ENCODE measurements around the gene CBX4. TPM values are rescaled to one million over a fixed set of nuclear protein-coding genes. Genes with fewer than 3 reads are reported as not detected.
A peak's percentile ranks its signal among the peaks of the same experiment; 100 is the strongest.

Gene CBX4
- total and polyA plus RNA-seq, 12 donors, result 9.4 to 38.2 (median 24.6) TPM

DNA sequence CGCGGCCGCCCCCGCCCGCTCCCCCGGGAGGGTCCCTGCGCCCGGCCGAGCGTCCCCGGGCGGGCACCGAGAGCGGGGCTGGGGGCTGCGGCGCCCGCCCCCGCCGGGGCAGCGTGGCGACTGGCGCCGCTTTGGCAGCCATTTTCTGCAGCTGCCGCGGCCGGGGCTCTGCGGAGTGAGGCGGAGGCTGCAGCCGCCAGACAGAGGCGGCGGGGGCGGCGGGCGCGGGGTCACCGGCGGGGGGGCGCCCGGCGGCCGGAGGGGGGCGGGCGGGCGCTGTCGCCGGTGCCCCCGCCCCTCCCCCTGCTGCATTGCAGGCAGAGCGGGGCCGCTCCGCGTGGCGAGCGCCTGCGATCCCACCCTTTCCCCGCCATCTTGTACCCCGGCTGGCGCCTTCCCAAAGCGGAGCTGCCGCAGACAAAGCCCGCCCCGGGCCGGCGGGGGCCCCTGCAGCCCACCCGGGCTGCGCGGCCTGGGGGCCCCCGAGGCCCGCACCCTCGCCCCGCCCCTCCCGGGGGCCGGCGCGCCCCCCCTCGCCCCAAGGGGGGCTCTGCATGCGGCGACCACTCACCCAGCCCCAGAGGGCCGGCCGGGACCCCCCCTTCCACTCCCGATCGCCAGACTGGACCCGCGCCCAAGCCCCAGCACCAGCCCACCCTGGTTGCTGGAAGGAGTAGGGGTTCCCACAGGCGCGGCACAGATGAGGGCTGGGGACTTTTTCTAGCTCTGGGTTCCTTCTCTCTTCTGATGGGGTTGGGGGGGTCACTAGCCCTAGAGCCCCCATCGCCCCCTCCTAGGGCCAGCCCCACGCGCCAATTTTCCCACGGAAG is 25.7 kb downstream of the CBX4 start:
- Histone ChIP-seq H3K27ac (no peak overlapping the region), H3K9me3 (no peaks in the 10 kb centered on the region), H3K36me3 (no peaks in the 10 kb centered on the region), H3K4me3 (peak overlapping the region in 9 of 10 donors; percentile 20 to 45 (median 34)), H3K27me3 (peaks cover 34 to 96% (median 78%) of the 10 kb centered on the region in 7 donors), H3K4me1 (peaks cover 20 to 59% (median 45%) of the 10 kb centered on the region in 9 donors)
- intact Hi-C loops (cut with DNase I), result loop anchor here in 2 of 10 donors (2.0 to 5.0 kb wide), 2 partner anchors 17 to 179 kb away; no protein-coding TSS in a partner anchor
- DNase-seq (no peak), ATAC-seq (no peak)
- TF ChIP-seq, protein P1, sequence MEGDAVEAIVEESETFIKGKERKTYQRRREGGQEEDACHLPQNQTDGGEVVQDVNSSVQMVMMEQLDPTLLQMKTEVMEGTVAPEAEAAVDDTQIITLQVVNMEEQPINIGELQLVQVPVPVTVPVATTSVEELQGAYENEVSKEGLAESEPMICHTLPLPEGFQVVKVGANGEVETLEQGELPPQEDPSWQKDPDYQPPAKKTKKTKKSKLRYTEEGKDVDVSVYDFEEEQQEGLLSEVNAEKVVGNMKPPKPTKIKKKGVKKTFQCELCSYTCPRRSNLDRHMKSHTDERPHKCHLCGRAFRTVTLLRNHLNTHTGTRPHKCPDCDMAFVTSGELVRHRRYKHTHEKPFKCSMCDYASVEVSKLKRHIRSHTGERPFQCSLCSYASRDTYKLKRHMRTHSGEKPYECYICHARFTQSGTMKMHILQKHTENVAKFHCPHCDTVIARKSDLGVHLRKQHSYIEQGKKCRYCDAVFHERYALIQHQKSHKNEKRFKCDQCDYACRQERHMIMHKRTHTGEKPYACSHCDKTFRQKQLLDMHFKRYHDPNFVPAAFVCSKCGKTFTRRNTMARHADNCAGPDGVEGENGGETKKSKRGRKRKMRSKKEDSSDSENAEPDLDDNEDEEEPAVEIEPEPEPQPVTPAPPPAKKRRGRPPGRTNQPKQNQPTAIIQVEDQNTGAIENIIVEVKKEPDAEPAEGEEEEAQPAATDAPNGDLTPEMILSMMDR (IDR thresholded peaks at IDR 0.05), result no peak
- WGBS, 2 donors, result 3 to 9% methylated on average over 30 to 89 of the region's 89 CpGs

DNA sequence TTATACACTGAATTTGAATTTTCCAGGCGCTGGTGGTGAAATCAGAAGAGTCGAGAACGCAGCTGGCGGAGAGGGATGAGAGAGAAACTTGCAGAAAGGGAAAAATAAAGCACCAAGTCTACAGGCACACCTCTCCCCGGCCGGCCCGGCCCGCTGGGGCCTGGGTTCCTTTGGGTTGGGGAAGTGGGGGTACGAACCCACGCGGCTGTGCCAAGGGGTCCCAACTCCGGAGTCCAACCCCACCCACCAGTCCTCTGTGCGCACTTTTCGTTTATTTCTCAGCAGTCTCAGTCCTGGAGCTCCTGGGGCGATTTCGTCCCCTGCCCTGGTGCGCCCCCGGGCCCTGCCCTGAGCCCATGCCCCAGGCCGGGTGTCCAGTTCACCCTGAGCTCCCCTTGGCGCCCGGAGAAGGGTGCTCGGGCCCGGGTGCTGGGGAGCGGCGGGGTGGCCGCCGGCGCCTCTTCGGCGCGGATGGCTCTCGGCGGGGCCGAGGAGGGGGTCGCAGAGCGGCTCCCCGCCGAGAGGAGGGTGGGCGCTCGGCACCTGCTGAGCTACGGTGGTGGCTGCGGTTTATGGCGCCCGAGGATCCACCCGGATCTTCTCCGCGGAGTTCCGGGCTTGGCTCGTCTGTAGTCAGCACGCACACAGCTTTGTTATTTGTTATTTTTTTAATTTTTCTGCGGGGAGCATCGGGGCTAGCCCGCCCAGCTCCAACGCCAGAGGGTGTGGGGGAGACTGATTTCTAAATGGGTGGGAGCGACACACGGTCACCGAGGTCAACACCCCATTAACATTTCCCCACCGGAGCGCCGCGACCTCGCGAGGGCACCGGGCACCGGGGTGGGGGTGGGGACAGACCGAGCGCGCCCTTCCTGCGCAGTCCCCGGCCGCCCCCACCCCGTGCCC is 26.6 kb downstream of the CBX4 start:
- no peaks in the 10 kb centered on the region for H3K36me3 ChIP-seq
- TF ChIP-seq, protein P1 (IDR thresholded peaks at IDR 0.05), result no peak
- peak overlapping the region in 9 of 10 donors; percentile 20 to 45 (median 34) for H3K4me3 ChIP-seq
- no peak for DNase-seq
- 16 to 29% methylated on average over 70 to 72 of the region's 72 CpGs for WGBS, 2 donors
- no peak overlapping the region for H3K27ac ChIP-seq
- no peak for ATAC-seq
- peaks cover 20 to 59% (median 45%) of the 10 kb centered on the region in 9 donors for H3K4me1 ChIP-seq
- intact Hi-C loops (cut with DNase I), result loop anchor here in 1 of 10 donors (5.0 kb wide), 1 partner anchor 180 kb away; no protein-coding TSS in a partner anchor
- H3K27me3 ChIP-seq, result peaks cover 35 to 96% (median 87%) of the 10 kb centered on the region in 7 donors
- no peaks in the 10 kb centered on the region for H3K9me3 ChIP-seq

DNA sequence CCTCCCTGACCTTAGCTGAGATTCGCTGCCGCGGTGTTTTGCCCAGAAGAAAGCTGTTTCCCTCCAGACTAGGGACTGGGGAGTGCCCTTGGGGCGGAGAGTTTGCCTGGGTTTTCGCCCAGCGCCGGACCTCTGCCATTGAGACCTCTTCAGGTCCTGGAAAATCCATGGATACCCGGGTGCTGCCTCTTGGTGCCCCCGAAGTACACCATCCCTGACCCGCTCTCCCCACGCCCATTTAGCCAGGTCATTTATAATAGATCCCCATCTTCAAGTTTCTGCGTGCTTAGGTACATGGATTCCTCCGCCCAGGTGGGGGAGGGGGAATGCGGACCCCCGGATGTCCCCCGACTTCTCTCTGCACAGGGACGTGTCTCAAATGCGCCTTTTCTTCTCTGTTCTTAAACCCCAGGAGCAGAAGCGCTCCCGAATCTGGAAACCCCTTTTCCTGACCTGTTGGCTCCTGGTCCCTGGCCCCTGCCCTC is 27.3 kb downstream of the CBX4 start:
- peaks cover 20 to 59% (median 45%) of the 10 kb centered on the region in 9 donors for H3K4me1 ChIP-seq
- 23 to 30% methylated on average over 20 of the region's 20 CpGs for WGBS, 2 donors
- intact Hi-C loops (cut with DNase I), result loop anchor here in 2 of 10 donors (2.0 to 5.0 kb wide), 3 partner anchors 25 to 180 kb away; partner anchors contain the start of gene CBX4 (in 1 of the 2)

More for the DNA sequence above, 27.3 kb downstream of the CBX4 start:
- Histone ChIP-seq H3K9me3 (no peaks in the 10 kb centered on the region), H3K4me3 (peak overlapping the region in 4 of 10 donors; percentile 6 to 39 (median 36)), H3K27ac (no peak overlapping the region), H3K27me3 (peaks cover 35 to 96% (median 93%) of the 10 kb centered on the region in 7 donors), H3K36me3 (no peaks in the 10 kb centered on the region)
- TF ChIP-seq, protein P1 (IDR thresholded peaks at IDR 0.05), result no peak
- DNase-seq (no peak), ATAC-seq (no peak)
